H9 (cell line): Measurements from ENCODE around the gene MTARC1. TPM values are rescaled to one million over a fixed set of nuclear protein-coding genes. Genes with fewer than 3 reads are reported as not detected.

Experiments
- DNase-seq: peaks from one replicate; pipeline ENCODE4 v3.0.0-alpha.2; 2017
- H2AFZ ChIP-seq: one replicate; pipeline ENCODE4 v1.6.1; 2013; ENCODE audit warnings: mild to moderate bottlenecking, low read length, control low read depth, moderate library complexity
- H2AK5ac ChIP-seq: 2 replicates; pipeline ENCODE4 v1.6.1; 2013; ENCODE audit warnings: low read length, control low read depth, mixed read lengths; ENCODE audit not compliant: insufficient read length
- H2BK120ac ChIP-seq: one replicate; pipeline ENCODE4 v1.6.1; 2013; ENCODE audit warnings: low read depth, mild to moderate bottlenecking, low read length, control low read depth, inconsistent platforms; ENCODE audit not compliant: poor library complexity, severe bottlenecking
- H2BK12ac ChIP-seq: 2 replicates; pipeline ENCODE4 v1.6.1; 2013; ENCODE audit warnings: low read length, control low read depth, mixed read lengths, low read depth; ENCODE audit not compliant: insufficient read length
- H2BK15ac ChIP-seq: 2 replicates; pipeline ENCODE4 v1.6.1; 2013; ENCODE audit warnings: low read depth, low read length, control low read depth
- H2BK20ac ChIP-seq: one replicate; pipeline ENCODE4 v1.6.1; 2013; ENCODE audit warnings: low read depth, mild to moderate bottlenecking, low read length, control low read depth, inconsistent platforms; ENCODE audit not compliant: poor library complexity, severe bottlenecking
- H2BK5ac ChIP-seq: 2 replicates; pipeline ENCODE4 v1.6.1; 2013; ENCODE audit warnings: low read length, control low read depth, mixed read lengths; ENCODE audit not compliant: insufficient read length
- H3K14ac ChIP-seq: 2 replicates; pipeline ENCODE4 v1.6.1; 2013; ENCODE audit warnings: low read length, control low read depth; ENCODE audit not compliant: insufficient read depth
- H3K18ac ChIP-seq: 2 replicates; pipeline ENCODE4 v1.6.1; 2013; ENCODE audit warnings: low read depth, mild to moderate bottlenecking, mixed read lengths, low read length, control low read depth; ENCODE audit not compliant: insufficient read length
- H3K23ac ChIP-seq: 2 replicates; pipeline ENCODE4 v1.6.1; 2013; ENCODE audit warnings: low read length, control low read depth, mixed read lengths, low read depth; ENCODE audit not compliant: insufficient read length
- H3K23me2 ChIP-seq: 2 replicates; pipeline ENCODE4 v1.6.1; 2013; ENCODE audit warnings: low read depth, mild to moderate bottlenecking, mixed read lengths, low read length, control low read depth; ENCODE audit not compliant: insufficient read length, poor library complexity, severe bottlenecking
- H3K27ac ChIP-seq: 2 replicates; pipeline ENCODE4 v1.5.1; 2013; ENCODE audit warnings: low read length, control low read depth, mixed read lengths, low read depth; ENCODE audit not compliant: insufficient read length
- H3K27me3 ChIP-seq: 2 replicates; pipeline ENCODE4 v1.6.1; 2013; ENCODE audit warnings: low read length, control low read depth, inconsistent platforms; ENCODE audit not compliant: insufficient read depth
- H3K4ac ChIP-seq: 2 replicates; pipeline ENCODE4 v1.6.1; 2013; ENCODE audit warnings: low read depth, mild to moderate bottlenecking, control low read depth, inconsistent platforms, low read length, moderate library complexity
- H3K4me1 ChIP-seq: 2 replicates; pipeline ENCODE4 v1.6.1; 2013; ENCODE audit warnings: low read length, control low read depth, inconsistent platforms; ENCODE audit not compliant: insufficient read depth
- H3K4me2 ChIP-seq: 2 replicates; pipeline ENCODE4 v1.6.1; 2013; ENCODE audit warnings: low read length, control low read depth, mixed read lengths; ENCODE audit not compliant: insufficient read length, insufficient read depth
- H3K56ac ChIP-seq: 2 replicates; pipeline ENCODE4 v1.6.1; 2013; ENCODE audit warnings: low read depth, mild to moderate bottlenecking, mixed read lengths, low read length, control low read depth; ENCODE audit not compliant: insufficient read length
- H3K79me1 ChIP-seq: 2 replicates; pipeline ENCODE4 v1.6.1; 2013; ENCODE audit warnings: low read depth, mild to moderate bottlenecking, moderate library complexity, low read length, control low read depth, inconsistent platforms; ENCODE audit not compliant: insufficient read depth, poor library complexity, severe bottlenecking
- H3K79me2 ChIP-seq: 2 replicates; pipeline ENCODE4 v1.6.1; 2013; ENCODE audit warnings: low read length, control low read depth, inconsistent platforms; ENCODE audit not compliant: insufficient read depth
- H3K9ac ChIP-seq: 2 replicates; pipeline ENCODE4 v1.6.1; 2013; ENCODE audit warnings: low read length, control low read depth, mixed read lengths; ENCODE audit not compliant: insufficient read length; ENCODE audit errors: extremely low read depth
- H3K9me3 ChIP-seq: one replicate; pipeline ENCODE4 v1.6.1; 2013; ENCODE audit warnings: low read depth, low read length, inconsistent platforms; ENCODE audit not compliant: control insufficient read depth
- H3T11ph ChIP-seq: one replicate; pipeline ENCODE4 v1.6.1; 2013; ENCODE audit warnings: mild to moderate bottlenecking, low read length, control low read depth, inconsistent platforms
- H4K20me1 ChIP-seq: one replicate; pipeline ENCODE4 v1.6.1; 2013; ENCODE audit not compliant: control insufficient read depth, insufficient read length, insufficient read depth
- H4K5ac ChIP-seq: 2 replicates; pipeline ENCODE4 v1.6.1; 2013; ENCODE audit warnings: low read depth, mild to moderate bottlenecking, mixed read lengths, low read length, control low read depth; ENCODE audit not compliant: insufficient read length
- H4K8ac ChIP-seq: replicated peaks from 2 replicates; pipeline ENCODE4 v1.6.1; 2013; ENCODE audit warnings: low read length, control low read depth, mixed read lengths, low read depth; ENCODE audit not compliant: insufficient read length
- H4K91ac ChIP-seq: 2 replicates; pipeline ENCODE4 v1.6.1; 2013; ENCODE audit warnings: low read depth, mild to moderate bottlenecking, moderate library complexity, mixed read lengths, low read length, control low read depth; ENCODE audit not compliant: insufficient read length
- H3K27ac Mint-ChIP-seq, 3 experiments: 2 replicates in 2 of 3; 3 replicates in 1 of 3; pipeline ENCODE4 v1.8.0; 2020 to 2021; ENCODE audit warnings: mixed read lengths in 3 of 3, mild to moderate bottlenecking in 1 of 3, moderate library complexity in 1 of 3
- H3K27me3 Mint-ChIP-seq: 2 replicates; pipeline ENCODE4 v1.8.0; 2021; ENCODE audit warnings: low read depth, mild to moderate bottlenecking, moderate library complexity, mixed read lengths
- H3K36me3 Mint-ChIP-seq, 3 experiments: 2 replicates in 2 of 3; 3 replicates in 1 of 3; pipeline ENCODE4 v1.8.0; 2020 to 2021; ENCODE audit warnings: low read depth in 3 of 3, mixed read lengths in 3 of 3; ENCODE audit not compliant: insufficient read depth in 1 of 3
- H3K4me1 Mint-ChIP-seq, 2 experiments: 2 replicates each; pipeline ENCODE4 v1.8.0; 2020; ENCODE audit warnings: mixed read lengths in 2 of 2
- H3K4me3 Mint-ChIP-seq, 2 experiments: 2 replicates in 1 of 2; 3 replicates in 1 of 2; pipeline ENCODE4 v1.8.0; 2020 to 2021; ENCODE audit warnings: mild to moderate bottlenecking in 2 of 2, mixed read lengths in 2 of 2, moderate library complexity in 1 of 2
- H3K9me3 Mint-ChIP-seq, 2 experiments: 2 replicates in 1 of 2; 3 replicates in 1 of 2; pipeline ENCODE4 v1.8.0; 2020; ENCODE audit warnings: mild to moderate bottlenecking in 2 of 2, mixed read lengths in 2 of 2, moderate library complexity in 1 of 2
- CTCF ChIP-seq: fragments of 200-600 bp; sonication (generic); conservative IDR thresholded peaks from 3 replicates; pipeline ENCODE4 v1.8.0; 2021; ENCODE audit warnings: antibody characterized with exemption, mild to moderate bottlenecking
- WGBS: extraction: QIAGEN DNeasy Blood & Tissue Kit; methylation state at CpG from one replicate; pipeline ENCODE4 v1.1.7; 2013; ENCODE audit warnings: missing lambda C conversion rate, low lambda C conversion rate, mixed read lengths; ENCODE audit not compliant: insufficient read length; ENCODE audit errors: extremely low coverage; 5-methylcytosine and 5-hydroxymethylcytosine counted together
- total RNA-seq: library from RNA; stranded (reverse); gene quantifications from 2 replicates; pipeline ENCODE4 v1.2.1, GENCODE V29; 2021

MTARC1 gene
- total RNA-seq, 1 experiment from 2014 or later = 33.7 TPM

GRCh38 chr1:220772846-220773245 is 13.9 kb upstream of the MTARC1 start:
- H4K8ac ChIP-seq = no peak overlapping the region
- no peaks in the 10 kb centered on the region for H3K79me2 ChIP-seq
- H3K27me3 Mint-ChIP-seq = 0 out of 2 replicates have a peak, but pooled peaks cover 2% of the 10 kb centered on the region
- no peak overlapping the region for H3K4ac ChIP-seq
- H3K56ac ChIP-seq = no peak overlapping the region
- H2BK20ac ChIP-seq = no peak overlapping the region
- no peaks in the 10 kb centered on the region for H3K23me2 ChIP-seq
- no peak overlapping the region for H3T11ph ChIP-seq
- peaks cover 13 to 14% of the 10 kb centered on the region in 2 experiments; a peak in 3 of 4 replicates for H3K4me1 Mint-ChIP-seq
- H3K14ac ChIP-seq = no peak overlapping the region
- no peaks in the 10 kb centered on the region for H3K27me3 ChIP-seq
- no peak for DNase-seq
- no peaks in the 10 kb centered on the region for H4K20me1 ChIP-seq
- no peak overlapping the region for H3K18ac ChIP-seq
- H2BK12ac ChIP-seq = no peak overlapping the region
- H2AK5ac ChIP-seq = no peak overlapping the region
- no peak overlapping the region for H4K5ac ChIP-seq
- no peak overlapping the region for H3K9ac ChIP-seq
- H3K36me3 Mint-ChIP-seq = peaks cover 0 to 5% (median 3%) of the 10 kb centered on the region in 3 experiments; a peak in 4 of 7 replicates
- no peaks in the 10 kb centered on the region for H3K79me1 ChIP-seq
- H2BK120ac ChIP-seq = no peak overlapping the region
- no peak overlapping the region for H2AFZ ChIP-seq
- H3K27ac Mint-ChIP-seq = no peak overlapping the region; a peak in 1 of 7 replicates
- no peak overlapping the region for H3K23ac ChIP-seq
- H3K4me2 ChIP-seq = no peak overlapping the region
- H2BK15ac ChIP-seq = no peak overlapping the region
- no peak overlapping the region for H3K4me3 Mint-ChIP-seq
- no CpG with 5 or more reads among the region's 4 CpGs for WGBS
- no peaks in the 10 kb centered on the region for H3K9me3 Mint-ChIP-seq
- H4K91ac ChIP-seq = no peak overlapping the region
- H3K27ac ChIP-seq = no peak overlapping the region
- H2BK5ac ChIP-seq = no peak overlapping the region
- no peak for TF ChIP-seq CTCF
- H3K9me3 ChIP-seq = no peaks in the 10 kb centered on the region
- H3K4me1 ChIP-seq = no peaks in the 10 kb centered on the region
